HG03354 (cell line): ENCODE results near the gene NME3.

ENCODE experiments used
- ATAC-seq: cut with Tn5 transposase; IDR thresholded peaks from one replicate; pipeline ENCODE4 v1.9.1; 2021; ENCODE audit warnings: mild to moderate bottlenecking; ENCODE audit not compliant: unreplicated experiment, poor library complexity, severe bottlenecking

NME3 gene

GRCh38 chr16:1794908-1795666, 23.7 kb upstream of the NME3 start:
- no peak for ATAC-seq

GRCh38 chr16:1794221-1794871, 23.0 kb upstream of the NME3 start:
- no peak for ATAC-seq

- no peak for ATAC-seq
Observed at GRCh38 chr16:1793578-1794220, 22.4 kb upstream of the NME3 start, which contains the start of gene IGFALS. TSS of gene IGFALS (minus strand) at chr16:1793705. CDS start at chr16:1793652, 53 bp downstream.

- no peak for ATAC-seq
Observed at GRCh38 chr16:1792836-1793577, 21.7 kb upstream of the NME3 start.

GRCh38 chr16:1791943-1792812, 20.8 kb upstream of the NME3 start:
- no peak for ATAC-seq

- ATAC-seq, result no peak
Observed at GRCh38 chr16:1791256-1791942, 20.1 kb upstream of the NME3 start.

GRCh38 chr16:1790611-1791255, 19.4 kb upstream of the NME3 start:
- no peak for ATAC-seq

- no peak for ATAC-seq
Observed at GRCh38 chr16:1790261-1790610, 18.9 kb upstream of the NME3 start.

GRCh38 chr16:1789643-1790045, 18.3 kb upstream of the NME3 start:
- ATAC-seq, result no peak

GRCh38 chr16:1788708-1789100, 17.4 kb upstream of the NME3 start:
- ATAC-seq, result no peak

GRCh38 chr16:1788095-1788707, 16.9 kb upstream of the NME3 start:
- no peak for ATAC-seq

GRCh38 chr16:1787322-1788094, 16.2 kb upstream of the NME3 start:
- ATAC-seq, result no peak

GRCh38 chr16:1787056-1787321, 15.6 kb upstream of the NME3 start:
- ATAC-seq, result no peak

- ATAC-seq, result no peak
Observed at GRCh38 chr16:1786242-1787055, 15.1 kb upstream of the NME3 start.

- ATAC-seq, result no peak
Observed at GRCh38 chr16:1785846-1786170, 14.5 kb upstream of the NME3 start.

GRCh38 chr16:1784977-1785845, 13.9 kb upstream of the NME3 start:
- no peak for ATAC-seq
